Thoracic aorta (tissue), 2 donors: ENCODE results near the gene SCN11A. TPM values are rescaled to one million over a fixed set of nuclear protein-coding genes. Genes with fewer than 3 reads are reported as not detected.

ENCODE experiments used
- ATAC-seq: fragments of 150-250 bp; one replicate; pipeline ENCODE4 v1.8.0; 2017; ENCODE audit warnings: low read depth; ENCODE audit not compliant: insufficient number of reproducible peaks, low FRiP score
- DNase-seq: peaks from one replicate; pipeline ENCODE4 v3.0.0-alpha.2; 2020; ENCODE audit warnings: low spot score
- H3K27ac ChIP-seq, 2 donors: fragments of 200-600 bp; sonication (generic); 1 replicate in 1 of 2; 2 replicates in 1 of 2; pipeline ENCODE4 v1.5.1; 2016; ENCODE audit warnings: mild to moderate bottlenecking in 2 of 2, moderate library complexity in 2 of 2
- H3K27me3 ChIP-seq: fragments of 200-600 bp; sonication (generic); replicated peaks from 2 replicates; pipeline ENCODE4 v1.6.0; 2016; ENCODE audit warnings: mild to moderate bottlenecking; ENCODE audit not compliant: insufficient read depth
- H3K36me3 ChIP-seq: fragments of 200-600 bp; sonication (generic); one replicate; pipeline ENCODE4 v1.5.1; 2016
- H3K4me1 ChIP-seq, 2 donors: fragments of 200-600 bp; sonication (generic); 1 replicate in 1 of 2; 2 replicates in 1 of 2; pipeline versions ENCODE4 v1.5.1 to v1.6.0; 2016; ENCODE audit warnings: low read depth in 2 of 2, mild to moderate bottlenecking in 1 of 2; ENCODE audit not compliant: control insufficient read depth in 1 of 2
- H3K4me3 ChIP-seq: fragments of 200-600 bp; sonication (generic); 2 replicates; pipeline ENCODE4 v1.5.1; 2016; ENCODE audit warnings: mild to moderate bottlenecking
- H3K9me3 ChIP-seq: fragments of 200-600 bp; sonication (generic); 2 replicates; pipeline ENCODE4 v1.5.1; 2016
- total RNA-seq, 2 donors: library from RNA; depleted of rRNA; stranded (reverse); fragments of >200 nt; gene quantifications; one replicate each; pipeline versions ENCODE4 v1.1.0 to v1.2.3, GENCODE V29; 2016
- TF ChIP-seq, protein P1 (sequence below): fragments of 200-600 bp; sonication (generic); IDR thresholded peaks from one replicate; pipeline ENCODE4 v1.5.1; 2019; ENCODE audit warnings: antibody characterized with exemption

The SCN11A gene
- total RNA-seq, 2 donors from 2014 or later: 0.07 TPM; not detected in 1

DNA sequence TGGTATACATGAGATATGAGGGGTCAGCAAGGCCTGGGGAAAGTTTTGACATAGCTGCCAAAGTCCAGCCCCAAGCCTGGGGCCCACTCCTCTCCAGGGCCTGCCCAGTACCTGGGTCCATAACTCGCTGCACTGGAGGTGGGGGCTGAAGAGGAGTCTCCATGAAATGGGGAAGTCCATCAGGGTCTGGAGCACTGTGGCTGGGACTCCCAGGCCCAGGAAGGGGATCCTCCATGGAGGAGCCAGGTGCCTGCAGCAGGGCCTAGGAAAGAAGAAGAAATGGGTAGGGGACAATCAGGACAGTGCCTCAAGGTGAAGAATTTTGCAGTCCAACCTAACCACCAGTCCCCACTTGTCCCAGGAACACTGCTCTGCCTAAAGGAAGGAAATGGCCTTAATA is 47.5 kb upstream of the SCN11A start:
- Histone ChIP-seq H3K27me3 (no peaks in the 10 kb centered on the region), H3K4me3 (no peak overlapping the region), H3K4me1 (peaks cover 3 to 19% of the 10 kb centered on the region in 2 donors), H3K27ac (no peak overlapping the region), H3K9me3 (no peaks in the 10 kb centered on the region), H3K36me3 (peaks cover 56% of the 10 kb centered on the region)
- DNase-seq (no peak), ATAC-seq (no peak)
- TF ChIP-seq, protein P1, sequence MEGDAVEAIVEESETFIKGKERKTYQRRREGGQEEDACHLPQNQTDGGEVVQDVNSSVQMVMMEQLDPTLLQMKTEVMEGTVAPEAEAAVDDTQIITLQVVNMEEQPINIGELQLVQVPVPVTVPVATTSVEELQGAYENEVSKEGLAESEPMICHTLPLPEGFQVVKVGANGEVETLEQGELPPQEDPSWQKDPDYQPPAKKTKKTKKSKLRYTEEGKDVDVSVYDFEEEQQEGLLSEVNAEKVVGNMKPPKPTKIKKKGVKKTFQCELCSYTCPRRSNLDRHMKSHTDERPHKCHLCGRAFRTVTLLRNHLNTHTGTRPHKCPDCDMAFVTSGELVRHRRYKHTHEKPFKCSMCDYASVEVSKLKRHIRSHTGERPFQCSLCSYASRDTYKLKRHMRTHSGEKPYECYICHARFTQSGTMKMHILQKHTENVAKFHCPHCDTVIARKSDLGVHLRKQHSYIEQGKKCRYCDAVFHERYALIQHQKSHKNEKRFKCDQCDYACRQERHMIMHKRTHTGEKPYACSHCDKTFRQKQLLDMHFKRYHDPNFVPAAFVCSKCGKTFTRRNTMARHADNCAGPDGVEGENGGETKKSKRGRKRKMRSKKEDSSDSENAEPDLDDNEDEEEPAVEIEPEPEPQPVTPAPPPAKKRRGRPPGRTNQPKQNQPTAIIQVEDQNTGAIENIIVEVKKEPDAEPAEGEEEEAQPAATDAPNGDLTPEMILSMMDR: no peak

DNA sequence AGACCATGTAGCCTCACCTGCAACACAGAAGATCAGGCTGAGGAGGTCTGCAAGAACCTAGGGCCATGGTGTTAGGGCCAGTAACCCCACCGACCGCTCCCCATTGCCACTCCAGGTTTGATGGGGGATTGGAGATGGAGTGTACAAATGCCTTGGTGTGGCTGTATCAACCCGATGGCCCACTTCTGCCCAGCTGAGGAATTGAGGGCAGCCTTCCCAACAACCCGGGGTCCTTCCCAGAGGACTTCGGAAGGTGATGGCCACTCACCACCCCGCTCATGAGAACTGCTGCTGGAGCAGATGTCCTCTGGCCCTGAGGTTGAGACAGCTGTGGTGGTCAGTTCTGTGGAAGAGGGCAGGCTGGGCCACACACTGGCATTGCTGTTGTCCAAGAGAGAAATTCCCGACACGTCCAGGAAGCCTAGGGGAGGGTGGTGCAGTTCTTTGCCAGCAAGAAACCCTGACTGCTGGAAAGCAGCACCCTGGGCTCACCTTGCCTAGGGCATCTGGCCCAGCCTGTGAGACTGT is 46.8 kb upstream of the SCN11A start:
- H3K27me3 ChIP-seq: no peaks in the 10 kb centered on the region
- H3K4me3 ChIP-seq: no peak overlapping the region
- H3K27ac ChIP-seq: no peak overlapping the region
- ATAC-seq: no peak
- H3K9me3 ChIP-seq: no peaks in the 10 kb centered on the region
- TF ChIP-seq, protein P1: no peak
- H3K36me3 ChIP-seq: peaks cover 61% of the 10 kb centered on the region
- DNase-seq: no peak
- peaks cover 0 to 12% of the 10 kb centered on the region in 2 donors for H3K4me1 ChIP-seq

DNA sequence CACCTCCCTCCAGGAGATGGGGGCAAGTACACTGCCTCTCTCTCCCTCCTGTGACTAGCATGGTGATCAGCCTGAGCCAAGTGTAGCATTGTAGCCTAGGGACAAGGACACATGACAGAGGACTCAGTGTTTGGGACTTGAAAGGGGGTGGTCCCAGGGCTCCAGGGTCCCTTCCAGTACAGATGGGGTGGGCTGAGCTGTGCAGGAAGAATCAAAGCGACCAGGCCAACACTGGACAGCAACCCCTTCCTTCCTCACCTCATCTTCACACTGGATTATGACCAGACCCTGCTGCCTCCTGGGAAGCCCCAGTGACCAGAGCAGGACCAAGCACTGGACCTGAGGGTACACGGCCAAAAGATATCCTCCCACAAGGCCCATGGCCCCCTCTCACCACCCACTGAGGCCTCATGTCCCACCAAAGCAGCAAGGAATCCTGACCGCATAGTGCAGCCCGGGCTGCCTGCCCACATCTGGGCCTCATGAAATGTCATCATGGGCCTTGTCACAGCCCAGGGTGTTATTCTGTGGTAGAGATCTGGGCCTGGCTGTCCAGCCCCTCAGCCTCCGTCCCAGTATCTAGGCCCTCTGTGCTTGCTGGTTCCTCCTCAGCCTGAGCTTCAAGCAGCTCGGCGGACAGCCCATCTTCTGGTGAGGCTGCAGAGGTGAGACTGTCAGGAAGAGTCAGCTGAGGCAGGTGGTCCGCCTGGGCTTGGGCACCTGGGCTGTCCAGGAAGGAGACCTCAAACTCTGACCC is 46.1 kb upstream of the SCN11A start:
- Histone ChIP-seq H3K4me1 (peaks cover 0 to 6% of the 10 kb centered on the region in 2 donors), H3K27me3 (no peaks in the 10 kb centered on the region), H3K4me3 (no peak overlapping the region), H3K9me3 (no peaks in the 10 kb centered on the region), H3K36me3 (peaks cover 61% of the 10 kb centered on the region), H3K27ac (no peak overlapping the region)
- DNase-seq (no peak), ATAC-seq (no peak)
- TF ChIP-seq, protein P1: no peak

DNA sequence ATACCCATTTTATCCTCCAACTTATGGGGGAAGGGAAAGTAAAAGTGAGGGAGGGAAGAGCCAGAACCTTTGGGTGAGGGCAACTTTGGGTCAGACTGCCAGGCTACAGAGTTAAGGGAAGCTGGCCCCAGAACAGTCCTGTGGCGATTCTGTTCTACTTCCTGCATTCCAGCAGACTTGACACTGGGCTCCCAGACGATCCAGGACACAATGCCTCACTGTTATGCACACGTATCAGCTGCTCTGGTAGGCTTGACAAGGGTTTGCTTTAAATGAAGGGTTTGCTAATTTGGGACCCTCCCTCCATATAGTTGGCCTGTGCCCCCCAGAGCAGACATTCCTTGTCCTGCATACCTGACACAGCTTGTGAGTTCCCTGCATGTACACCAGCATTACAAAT is 45.0 kb upstream of the SCN11A start:
- Histone ChIP-seq H3K36me3 (peaks cover 68% of the 10 kb centered on the region), H3K9me3 (no peaks in the 10 kb centered on the region), H3K27ac (no peak overlapping the region), H3K4me1 (peaks cover 0 to 5% of the 10 kb centered on the region in 2 donors), H3K27me3 (no peaks in the 10 kb centered on the region), H3K4me3 (no peak overlapping the region)
- TF ChIP-seq, protein P1: no peak
- ATAC-seq: no peak
- no peak for DNase-seq

DNA sequence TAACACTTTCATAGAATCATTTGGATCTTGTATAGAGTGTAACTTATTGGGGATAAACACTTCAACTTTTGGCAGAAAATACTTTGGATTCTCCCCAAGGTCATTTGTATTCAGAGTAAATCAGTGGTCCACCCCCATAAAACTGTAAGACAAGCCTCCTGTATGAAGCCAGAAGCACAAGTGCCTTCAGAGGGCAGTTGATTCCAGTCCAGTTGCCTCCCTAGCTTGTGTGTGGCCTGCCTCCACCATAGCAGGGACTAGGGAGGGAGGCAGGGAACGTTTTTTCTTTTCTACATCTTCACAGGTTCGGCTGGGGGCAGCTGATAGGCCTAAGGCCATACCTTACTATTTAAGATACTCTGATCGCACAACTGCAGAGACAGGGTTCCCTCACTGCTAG is 44.0 kb upstream of the SCN11A start:
- Histone ChIP-seq H3K27me3 (no peaks in the 10 kb centered on the region), H3K9me3 (no peaks in the 10 kb centered on the region), H3K36me3 (peaks cover 69% of the 10 kb centered on the region), H3K27ac (no peak overlapping the region), H3K4me3 (no peak overlapping the region), H3K4me1 (no peaks in the 10 kb centered on the region)
- DNase-seq (no peak), ATAC-seq (no peak)
- TF ChIP-seq, protein P1: no peak
